GM20000 (cell line): ENCODE measurements around the gene KCNB1.

Source experiments
- DNase-seq: peaks from one replicate; pipeline ENCODE4 v3.0.0; 2012; ENCODE audit warnings: low spot score
- CTCF ChIP-seq: IDR thresholded peaks from 2 replicates; pipeline ENCODE4 v1.5.1; 2012; ENCODE audit warnings: mild to moderate bottlenecking, control low read depth; ENCODE audit errors: extremely low read depth, missing control alignments

The KCNB1 gene

GRCh38 chr20:49356676-49357075, 125.8 kb downstream of the KCNB1 start:
- DNase-seq: no peak
- TF ChIP-seq CTCF: no peak

DNA sequence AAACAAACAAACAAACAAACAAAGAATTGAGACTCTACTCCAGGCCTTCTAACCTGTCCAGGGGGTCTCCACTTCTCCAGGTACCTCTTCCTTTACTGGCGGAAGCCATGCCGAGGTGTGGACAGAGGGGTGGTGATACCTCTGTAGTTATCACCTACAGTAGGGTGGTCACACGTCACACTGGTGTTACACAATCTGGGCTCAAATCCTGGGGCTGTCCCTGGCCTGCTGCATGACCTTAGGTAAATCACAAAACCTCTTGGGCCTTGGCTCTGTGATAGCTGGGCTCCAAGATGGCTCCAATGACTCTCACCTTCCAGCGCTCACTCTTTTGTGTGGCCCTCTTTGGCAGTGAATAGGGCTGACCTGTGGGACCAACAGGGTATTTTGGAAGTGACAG, 127.8 kb downstream of the KCNB1 start:
- no peak for DNase-seq
- no peak for TF ChIP-seq CTCF

- TF ChIP-seq CTCF: no peak
- no peak for DNase-seq
These were observed 129.1 kb downstream of the KCNB1 start for GRCh38 chr20:49353348-49353747.

DNA sequence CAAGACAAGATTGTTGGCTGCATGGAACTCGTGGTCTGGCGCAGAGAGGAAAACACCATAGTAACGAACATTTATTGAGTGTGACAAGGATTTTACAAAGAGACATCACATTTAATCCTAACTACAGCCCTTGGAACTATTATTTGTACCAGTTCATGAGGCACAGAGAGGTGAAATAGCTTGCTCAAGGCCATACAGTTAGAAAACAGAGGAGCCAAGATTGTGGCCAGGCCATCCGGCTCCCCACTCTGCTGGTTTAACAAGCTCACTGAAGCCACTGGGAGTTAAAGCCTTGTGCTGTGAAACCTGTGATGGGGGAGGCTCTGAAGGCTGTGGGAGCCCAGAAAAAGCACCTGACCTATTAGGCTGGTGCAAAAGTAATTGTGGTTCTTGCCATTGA, 129.7 kb downstream of the KCNB1 start:
- no peak for DNase-seq
- no peak for TF ChIP-seq CTCF

DNA sequence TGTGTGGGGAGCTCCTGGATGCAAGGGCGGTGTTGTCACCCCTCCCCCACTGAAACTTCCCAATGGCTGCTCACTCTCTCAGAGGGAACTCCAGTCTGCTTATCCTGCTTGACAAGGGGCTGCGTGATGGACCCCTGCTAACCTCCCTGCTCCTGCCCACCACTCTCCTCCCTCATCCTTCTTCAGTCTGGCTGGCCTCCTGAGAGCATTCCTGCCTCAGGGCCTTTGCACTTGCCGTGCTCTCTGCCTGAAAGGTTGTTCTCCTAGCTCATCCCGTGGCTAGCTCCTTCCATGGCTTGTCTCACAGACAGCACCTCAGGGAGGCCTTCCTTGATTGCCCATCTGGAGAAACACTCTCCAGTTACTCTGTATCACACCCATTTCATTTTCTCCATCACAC, 130.7 kb downstream of the KCNB1 start:
- no peak for TF ChIP-seq CTCF

GRCh38 chr20:49349694-49350252, 132.7 kb downstream of the KCNB1 start:
- no peak for TF ChIP-seq CTCF
- no peak for DNase-seq

More for the DNA sequence above, 130.7 kb downstream of the KCNB1 start:
- no peak for DNase-seq

DNA sequence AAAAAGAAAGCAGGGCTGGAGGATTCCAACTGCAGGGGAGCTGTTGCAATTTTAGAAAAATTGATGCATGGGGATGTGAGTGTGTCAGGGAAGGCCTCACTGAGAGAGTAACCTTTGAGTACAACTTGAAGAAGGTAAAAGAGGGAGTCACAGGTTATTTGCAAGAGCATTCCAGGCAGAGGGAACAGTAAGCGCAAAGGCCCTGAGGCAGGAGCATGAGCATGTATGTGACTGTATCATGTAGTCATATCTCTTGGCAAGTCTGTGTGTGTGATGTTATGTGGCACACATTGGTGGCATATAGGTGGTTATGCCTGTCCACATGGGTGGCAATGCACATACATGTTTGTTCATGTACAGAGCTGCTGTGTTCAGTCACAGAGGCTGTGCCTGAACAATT, 133.4 kb downstream of the KCNB1 start:
- DNase-seq: no peak
- TF ChIP-seq CTCF: no peak
